Loucy (cell line): ENCODE data around the gene TOX3.

ENCODE experiments used
- EZH2phosphoT487 ChIP-seq: fragments of 200-600 bp; IDR thresholded peaks from 2 replicates; pipeline ENCODE4 v1.6.1; 2018; ENCODE audit warnings: antibody characterized with exemption, mild to moderate bottlenecking, moderate library complexity, borderline replicate concordance
- TF ChIP-seq, protein P1 (sequence below): fragments of 200-600 bp; sonication (generic); conservative IDR thresholded peaks from 2 replicates; pipeline ENCODE4 v1.5.1; 2014; ENCODE audit warnings: mild to moderate bottlenecking, antibody characterized with exemption, low read length

GRCh38 chr16:52501746-52502145, 45.2 kb downstream of the TOX3 start:
- TF ChIP-seq, protein P1, sequence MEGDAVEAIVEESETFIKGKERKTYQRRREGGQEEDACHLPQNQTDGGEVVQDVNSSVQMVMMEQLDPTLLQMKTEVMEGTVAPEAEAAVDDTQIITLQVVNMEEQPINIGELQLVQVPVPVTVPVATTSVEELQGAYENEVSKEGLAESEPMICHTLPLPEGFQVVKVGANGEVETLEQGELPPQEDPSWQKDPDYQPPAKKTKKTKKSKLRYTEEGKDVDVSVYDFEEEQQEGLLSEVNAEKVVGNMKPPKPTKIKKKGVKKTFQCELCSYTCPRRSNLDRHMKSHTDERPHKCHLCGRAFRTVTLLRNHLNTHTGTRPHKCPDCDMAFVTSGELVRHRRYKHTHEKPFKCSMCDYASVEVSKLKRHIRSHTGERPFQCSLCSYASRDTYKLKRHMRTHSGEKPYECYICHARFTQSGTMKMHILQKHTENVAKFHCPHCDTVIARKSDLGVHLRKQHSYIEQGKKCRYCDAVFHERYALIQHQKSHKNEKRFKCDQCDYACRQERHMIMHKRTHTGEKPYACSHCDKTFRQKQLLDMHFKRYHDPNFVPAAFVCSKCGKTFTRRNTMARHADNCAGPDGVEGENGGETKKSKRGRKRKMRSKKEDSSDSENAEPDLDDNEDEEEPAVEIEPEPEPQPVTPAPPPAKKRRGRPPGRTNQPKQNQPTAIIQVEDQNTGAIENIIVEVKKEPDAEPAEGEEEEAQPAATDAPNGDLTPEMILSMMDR = no peak
- no peak for TF ChIP-seq EZH2phosphoT487
